ENCODE data around the gene AP2A2.

DNA sequence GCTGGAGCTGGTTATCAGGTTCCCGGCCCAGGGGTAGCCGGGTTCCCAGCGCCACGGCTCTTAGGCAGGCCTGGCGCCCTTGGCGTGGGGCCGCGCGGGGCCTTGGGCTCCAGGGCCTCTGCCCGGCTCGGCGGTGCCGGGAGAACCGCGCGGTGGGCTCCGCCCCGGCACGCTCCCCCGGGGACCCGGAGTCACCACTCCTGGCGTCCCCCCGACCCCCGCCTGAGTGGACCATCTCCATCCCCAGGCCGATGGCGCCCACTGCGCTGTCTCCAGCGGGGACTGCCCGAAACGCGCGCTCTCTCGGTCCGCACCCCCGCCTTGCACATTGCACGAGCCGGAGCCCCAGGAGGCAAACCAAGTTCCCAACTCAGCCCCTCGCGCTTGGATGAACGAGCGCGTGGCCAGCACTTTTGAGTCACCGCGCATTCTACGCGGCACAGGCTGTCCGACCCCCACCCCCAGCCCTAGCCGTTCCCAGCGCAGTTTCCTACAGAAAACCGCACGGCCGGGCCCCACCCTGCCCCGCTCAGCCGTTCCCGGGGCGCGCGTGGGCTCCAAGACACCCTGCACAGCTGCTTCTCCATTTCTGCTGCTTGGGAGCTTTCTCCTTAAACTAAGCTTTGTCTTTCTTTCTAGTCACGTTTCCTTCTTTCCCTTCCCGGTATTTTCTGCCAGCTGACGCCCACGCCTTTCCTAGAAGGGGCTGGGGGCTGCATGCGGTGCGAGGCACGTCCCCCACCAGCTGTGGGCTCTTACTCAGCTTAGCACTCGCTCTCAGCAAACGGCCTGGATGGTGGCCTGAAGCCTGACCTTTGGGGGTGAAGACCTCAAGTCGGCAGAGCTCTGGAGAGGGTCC is 14.4 kb upstream of the AP2A2 start:
- TF ChIP-seq, protein P1, sequence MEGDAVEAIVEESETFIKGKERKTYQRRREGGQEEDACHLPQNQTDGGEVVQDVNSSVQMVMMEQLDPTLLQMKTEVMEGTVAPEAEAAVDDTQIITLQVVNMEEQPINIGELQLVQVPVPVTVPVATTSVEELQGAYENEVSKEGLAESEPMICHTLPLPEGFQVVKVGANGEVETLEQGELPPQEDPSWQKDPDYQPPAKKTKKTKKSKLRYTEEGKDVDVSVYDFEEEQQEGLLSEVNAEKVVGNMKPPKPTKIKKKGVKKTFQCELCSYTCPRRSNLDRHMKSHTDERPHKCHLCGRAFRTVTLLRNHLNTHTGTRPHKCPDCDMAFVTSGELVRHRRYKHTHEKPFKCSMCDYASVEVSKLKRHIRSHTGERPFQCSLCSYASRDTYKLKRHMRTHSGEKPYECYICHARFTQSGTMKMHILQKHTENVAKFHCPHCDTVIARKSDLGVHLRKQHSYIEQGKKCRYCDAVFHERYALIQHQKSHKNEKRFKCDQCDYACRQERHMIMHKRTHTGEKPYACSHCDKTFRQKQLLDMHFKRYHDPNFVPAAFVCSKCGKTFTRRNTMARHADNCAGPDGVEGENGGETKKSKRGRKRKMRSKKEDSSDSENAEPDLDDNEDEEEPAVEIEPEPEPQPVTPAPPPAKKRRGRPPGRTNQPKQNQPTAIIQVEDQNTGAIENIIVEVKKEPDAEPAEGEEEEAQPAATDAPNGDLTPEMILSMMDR (IDR thresholded peaks at IDR 0.05): no peak
- TF ChIP-seq POLR2AphosphoS5 (IDR thresholded peaks at IDR 0.05) (no peak), POLR2A (IDR thresholded peaks at IDR 0.05) (no peak), EP300 (IDR thresholded peaks at IDR 0.05) (no peak)
